ENCODE data around the gene CLDN5. TPM values are rescaled to one million over a fixed set of nuclear protein-coding genes. Genes with fewer than 3 reads are reported as not detected.

CLDN5 gene
- total and polyA plus RNA-seq, 2 of the 8 experiments (the other 6 are each of a cell fraction or from before 2014, with no cell fraction given), result 1.2 to 1.6 TPM

DNA sequence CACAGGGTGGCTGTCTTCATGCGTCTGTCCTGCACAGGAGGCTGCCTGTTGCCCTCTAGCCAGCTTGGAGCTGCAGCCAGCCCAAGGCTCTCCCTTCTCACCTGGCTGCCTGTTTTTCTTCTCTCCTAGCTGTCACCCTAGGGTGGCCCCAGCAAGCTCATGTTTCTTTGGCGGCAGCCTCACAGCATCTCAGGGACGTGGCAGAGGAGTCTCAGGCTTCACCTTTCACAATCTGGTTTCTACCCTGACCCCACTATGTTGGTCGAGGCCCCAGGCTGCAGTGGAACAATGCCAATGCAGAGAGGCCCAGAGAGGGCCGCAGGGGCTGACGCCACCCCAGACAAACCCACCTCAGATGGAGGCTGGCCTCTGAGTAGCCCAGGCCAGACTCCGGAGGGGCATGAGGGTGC is 2.5 kb upstream of the CLDN5 start:
- Histone ChIP-seq H3K14ac (ENCODE audit: insufficient read length) (no peak overlapping the region), H3K23ac (ENCODE audit: insufficient read length) (no peak overlapping the region), H3K23me2 (ENCODE audit: low read depth, low read length) (peaks cover 16% of the 10 kb centered on the region; the same call in 1 of the 2 replicates), H4K20me1 (replicated peaks in 1 of 2; ENCODE audit: control insufficient read depth in 1 of 2, insufficient read depth in 2 of 2, low read length in 2 of 2) (peaks cover 0 to 14% of the 10 kb centered on the region in 2 experiments), H4K91ac (replicated peaks; ENCODE audit: insufficient read length, low read length) (no peak overlapping the region), H3K56ac (replicated peaks; ENCODE audit: insufficient read length, low read depth, low read length) (no peak overlapping the region), H2BK20ac (ENCODE audit: low read length) (no peak overlapping the region), H4K8ac (ENCODE audit: extremely low read depth, insufficient read depth, low read length) (no peak overlapping the region), H2BK12ac (ENCODE audit: low read depth, low read length) (no peak overlapping the region), H3K79me2 (ENCODE audit: control insufficient read depth in 1 of 2, insufficient read depth in 2 of 2, low read length in 2 of 2) (no peaks in the 10 kb centered on the region), H4K5ac (ENCODE audit: insufficient read length, low read depth, low read length) (no peak overlapping the region), H2BK5ac (ENCODE audit: low read depth, low read length) (no peak overlapping the region; the same call in 1 of the 2 replicates), H2BK120ac (replicated peaks; ENCODE audit: low read depth, low read length) (no peak overlapping the region), H2AK5ac (ENCODE audit: low read depth, low read length) (no peak overlapping the region), H3K79me1 (ENCODE audit: low read depth, low read length) (no peaks in the 10 kb centered on the region), H3K9ac (replicated peaks in 1 of 4; ENCODE audit: extremely low read depth in 1 of 4, low read depth in 3 of 4, low read length in 3 of 4) (no peak overlapping the region), H3K4me1 (replicated peaks in 1 of 4; ENCODE audit: control insufficient read depth in 3 of 4, insufficient read depth in 4 of 4, low read length in 3 of 4) (peaks cover 0 to 15% (median 13%) of the 10 kb centered on the region in 4 experiments; a peak in 6 of 7 replicates), H3K4me3 (ENCODE audit: extremely low read depth in 1 of 4, insufficient read depth in 2 of 4, low read depth in 3 of 4, low read length in 4 of 4) (no peak overlapping the region), H3K27me3 (replicated peaks in 1 of 4; ENCODE audit: control insufficient read depth in 3 of 4, extremely low read depth in 1 of 4, insufficient read depth in 3 of 4, low read length in 3 of 4) (peaks cover 0 to 41% (median 33%) of the 10 kb centered on the region in 4 experiments; a peak in 6 of 7 replicates), H2BK15ac (ENCODE audit: low read length) (no peak overlapping the region), H3K4ac (replicated peaks; ENCODE audit: insufficient read length, low read depth, low read length) (no peak overlapping the region), H3K18ac (ENCODE audit: extremely low read depth, low read length) (no peak overlapping the region), H3K4me2 (ENCODE audit: insufficient read depth in 1 of 2, low read depth in 2 of 2, low read length in 2 of 2) (no peak overlapping the region), H3K36me3 (ENCODE audit: control insufficient read depth in 2 of 4, insufficient read depth in 4 of 4, low read length in 3 of 4) (no peaks in the 10 kb centered on the region), H2AFZ (ENCODE audit: low read length) (no peak overlapping the region), H3K27ac (ENCODE audit: low read depth, low read length) (no peak overlapping the region), H3K9me3 (ENCODE audit: insufficient read depth in 2 of 2, low read depth in 1 of 2, low read length in 1 of 2) (no peaks in the 10 kb centered on the region)
- no peak for DNase-seq (ENCODE audit: low read depth in 1 of 2, low spot score in 2 of 2)
- no peak for FAIRE-seq
- 86% methylated on average over 7 of the region's 7 CpGs; no CpG with 5 or more reads in 1 of the 2 experiments for WGBS, 2 experiments (ENCODE audit: extremely low coverage in 1 of 2, insufficient coverage in 1 of 2, insufficient read length in 1 of 2, insufficient replicate concordance in 2 of 2, low coverage in 1 of 2, low lambda C conversion rate in 2 of 2, missing lambda C conversion rate in 1 of 2)
- POLR2A ChIA-PET (ENCODE audit: partially characterized antibody), result interaction anchor here (1.5 kb wide), 1 partner anchor 13 kb away, joined by 3 read pairs; no protein-coding TSS in a partner anchor
- TF ChIP-seq EGR1 (IDR thresholded peaks at IDR 0.05; ENCODE audit: borderline replicate concordance, low read depth, low read length), result no peak
- TF ChIP-seq BCL11A (IDR thresholded peaks at IDR 0.05; ENCODE audit: low read depth in 2 of 2, low read length in 2 of 2), result no peak
- TF ChIP-seq SIX5 (IDR thresholded peaks at IDR 0.05; ENCODE audit: low read depth, low read length), result no peak
- no peak for TF ChIP-seq JUN (IDR thresholded peaks at IDR 0.05; ENCODE audit: low read depth, low read length)
- TF ChIP-seq SP1 (IDR thresholded peaks at IDR 0.05; ENCODE audit: low read depth, low read length), result no peak
- TF ChIP-seq SIN3A (conservative IDR thresholded peaks at IDR 0.05 in 1 of 2, IDR thresholded peaks at IDR 0.05 in 1 of 2; ENCODE audit: low read depth in 1 of 2, low read length in 2 of 2), result no peak
- no peak for TF ChIP-seq POLR2AphosphoS5 (IDR thresholded peaks at IDR 0.05; ENCODE audit: low read depth, low read length)
- TF ChIP-seq, protein P1, sequence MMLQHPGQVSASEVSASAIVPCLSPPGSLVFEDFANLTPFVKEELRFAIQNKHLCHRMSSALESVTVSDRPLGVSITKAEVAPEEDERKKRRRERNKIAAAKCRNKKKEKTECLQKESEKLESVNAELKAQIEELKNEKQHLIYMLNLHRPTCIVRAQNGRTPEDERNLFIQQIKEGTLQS (IDR thresholded peaks at IDR 0.05; ENCODE audit: insufficient read depth, low read depth, low read length), result no peak
- TF ChIP-seq PHF8 (conservative IDR thresholded peaks at IDR 0.05; ENCODE audit: low read depth, low read length), result no peak
- CTCF ChIA-PET (ENCODE audit: partially characterized antibody), result interaction anchor here (0.7 to 1.3 kb wide), 3 partner anchors 23 to 105 kb away, joined by 3 to 4 read pairs (median 3); no protein-coding TSS in a partner anchor

All from H1 (cell line).